ENCODE data around the gene DIAPH2.

GRCh38 chrX:97229318-97229717 lies 544.7 kb downstream of the DIAPH2 start:
- TF ChIP-seq POLR2A (IDR thresholded peaks at IDR 0.05) (no peak), CTCF (IDR thresholded peaks at IDR 0.05) (no peak)

Data from tibial nerve (tissue), 3 donors.